Mucosa of stomach (tissue), 1 donor: Measurements from ENCODE around the gene ASB2.

Experiments
- H3K27me3 ChIP-seq: one replicate; pipeline ENCODE4 v1.7.0; 2013; ENCODE audit warnings: mild to moderate bottlenecking, low read length; ENCODE audit not compliant: control insufficient read depth, insufficient read depth
- H3K36me3 ChIP-seq: one replicate; pipeline ENCODE4 v1.7.0; 2013; ENCODE audit warnings: low read length; ENCODE audit not compliant: control insufficient read depth, insufficient read depth
- H3K4me1 ChIP-seq: one replicate; pipeline ENCODE4 v1.7.0; 2013; ENCODE audit warnings: mild to moderate bottlenecking, low read length; ENCODE audit not compliant: control insufficient read depth, insufficient read depth
- H3K4me3 ChIP-seq: one replicate; pipeline ENCODE4 v1.7.0; 2013; ENCODE audit warnings: low read length
- H3K9ac ChIP-seq: one replicate; pipeline ENCODE4 v1.7.0; 2013; ENCODE audit warnings: mild to moderate bottlenecking, low read length, moderate library complexity
- H3K9me3 ChIP-seq: one replicate; pipeline ENCODE4 v1.7.0; 2013; ENCODE audit warnings: mild to moderate bottlenecking, low read length, moderate library complexity; ENCODE audit not compliant: control insufficient read depth
- donor health status: Pancreatic carcinoma.

ASB2 gene

GRCh38 chr14:94014382-94014781, 38.0 kb upstream of the ASB2 start:
- Histone ChIP-seq H3K9ac (no peak overlapping the region), H3K4me1 (peaks cover 4% of the 10 kb centered on the region), H3K4me3 (no peak overlapping the region)

GRCh38 chr14:94011795-94012194, 35.4 kb upstream of the ASB2 start:
- no peaks in the 10 kb centered on the region for H3K36me3 ChIP-seq
- peaks cover 11% of the 10 kb centered on the region for H3K27me3 ChIP-seq
- no peak overlapping the region for H3K4me3 ChIP-seq
- H3K9ac ChIP-seq: no peak overlapping the region
- no peaks in the 10 kb centered on the region for H3K9me3 ChIP-seq
- peaks cover 4% of the 10 kb centered on the region for H3K4me1 ChIP-seq

More at GRCh38 chr14:94014382-94014781, 38.0 kb upstream of the ASB2 start:
- H3K9me3 ChIP-seq: no peaks in the 10 kb centered on the region
- H3K36me3 ChIP-seq: no peaks in the 10 kb centered on the region
- peaks cover 8% of the 10 kb centered on the region for H3K27me3 ChIP-seq

GRCh38 chr14:94010625-94011024, 34.3 kb upstream of the ASB2 start:
- Histone ChIP-seq H3K9ac (no peak overlapping the region), H3K9me3 (no peaks in the 10 kb centered on the region), H3K4me1 (peaks cover 4% of the 10 kb centered on the region), H3K4me3 (no peak overlapping the region), H3K36me3 (no peaks in the 10 kb centered on the region), H3K27me3 (peaks cover 11% of the 10 kb centered on the region)

- Histone ChIP-seq H3K4me3 (no peak overlapping the region), H3K27me3 (peaks cover 11% of the 10 kb centered on the region), H3K9me3 (no peaks in the 10 kb centered on the region), H3K9ac (no peak overlapping the region), H3K4me1 (peaks cover 4% of the 10 kb centered on the region), H3K36me3 (no peaks in the 10 kb centered on the region)
Measured at GRCh38 chr14:94009767-94010166, 33.4 kb upstream of the ASB2 start.

GRCh38 chr14:94008234-94008633, 31.9 kb upstream of the ASB2 start:
- no peak overlapping the region for H3K4me3 ChIP-seq
- no peaks in the 10 kb centered on the region for H3K9me3 ChIP-seq
- no peak overlapping the region for H3K9ac ChIP-seq
- peaks cover 4% of the 10 kb centered on the region for H3K4me1 ChIP-seq
- no peaks in the 10 kb centered on the region for H3K36me3 ChIP-seq
- peaks cover 11% of the 10 kb centered on the region for H3K27me3 ChIP-seq

- Histone ChIP-seq H3K9me3 (no peaks in the 10 kb centered on the region), H3K4me3 (no peak overlapping the region), H3K27me3 (peaks cover 15% of the 10 kb centered on the region), H3K36me3 (no peaks in the 10 kb centered on the region), H3K9ac (no peak overlapping the region), H3K4me1 (peaks cover 4% of the 10 kb centered on the region)
Measured at GRCh38 chr14:94005324-94006073, 29.1 kb upstream of the ASB2 start.

- Histone ChIP-seq H3K4me3 (no peak overlapping the region), H3K9me3 (no peaks in the 10 kb centered on the region), H3K4me1 (no peaks in the 10 kb centered on the region), H3K27me3 (peaks cover 12% of the 10 kb centered on the region), H3K36me3 (no peaks in the 10 kb centered on the region), H3K9ac (no peak overlapping the region)
Measured at GRCh38 chr14:94004015-94004414, 27.6 kb upstream of the ASB2 start.

GRCh38 chr14:94003397-94003796, 27.0 kb upstream of the ASB2 start:
- Histone ChIP-seq H3K4me1 (no peaks in the 10 kb centered on the region), H3K9me3 (no peaks in the 10 kb centered on the region), H3K4me3 (no peak overlapping the region), H3K27me3 (peaks cover 11% of the 10 kb centered on the region), H3K9ac (no peak overlapping the region), H3K36me3 (no peaks in the 10 kb centered on the region)

GRCh38 chr14:94001501-94002396, 25.4 kb upstream of the ASB2 start:
- H3K27me3 ChIP-seq: peaks cover 11% of the 10 kb centered on the region
- no peaks in the 10 kb centered on the region for H3K4me1 ChIP-seq
- no peak overlapping the region for H3K9ac ChIP-seq
- H3K36me3 ChIP-seq: no peaks in the 10 kb centered on the region
- no peaks in the 10 kb centered on the region for H3K9me3 ChIP-seq
- H3K4me3 ChIP-seq: no peak overlapping the region

GRCh38 chr14:94001016-94001415, 24.6 kb upstream of the ASB2 start:
- H3K9ac ChIP-seq: no peak overlapping the region
- peaks cover 12% of the 10 kb centered on the region for H3K27me3 ChIP-seq
- H3K4me3 ChIP-seq: no peak overlapping the region

GRCh38 chr14:94000267-94000666, 23.9 kb upstream of the ASB2 start:
- H3K4me3 ChIP-seq: no peak overlapping the region
- H3K27me3 ChIP-seq: peaks cover 20% of the 10 kb centered on the region
- no peaks in the 10 kb centered on the region for H3K4me1 ChIP-seq
- no peaks in the 10 kb centered on the region for H3K36me3 ChIP-seq
- H3K9ac ChIP-seq: no peak overlapping the region
- no peaks in the 10 kb centered on the region for H3K9me3 ChIP-seq

More at GRCh38 chr14:94001016-94001415, 24.6 kb upstream of the ASB2 start:
- H3K36me3 ChIP-seq: no peaks in the 10 kb centered on the region
- H3K9me3 ChIP-seq: no peaks in the 10 kb centered on the region
- H3K4me1 ChIP-seq: no peaks in the 10 kb centered on the region

GRCh38 chr14:93999573-93999972, 23.2 kb upstream of the ASB2 start:
- Histone ChIP-seq H3K9ac (no peak overlapping the region), H3K27me3 (peaks cover 22% of the 10 kb centered on the region), H3K4me3 (no peak overlapping the region), H3K4me1 (no peaks in the 10 kb centered on the region), H3K36me3 (no peaks in the 10 kb centered on the region), H3K9me3 (no peaks in the 10 kb centered on the region)
